H1 (cell line): Measurements from ENCODE around the gene MYH6. TPM values are rescaled to one million over a fixed set of nuclear protein-coding genes. Genes with fewer than 3 reads are reported as not detected.

Experiments used
- CTCF ChIA-PET: fragments of 300-600 bp; sonication (Branson Sonifier 250); formaldehyde crosslinking; loops from one replicate; lab custom pipeline; 2021; ENCODE audit not compliant: partially characterized antibody; lab: Charles Lee
- POLR2A ChIA-PET: fragments of 300-600 bp; sonication (Branson Sonifier 250); formaldehyde crosslinking; loops from one replicate; lab custom pipeline; 2021; ENCODE audit warnings: inconsistent platforms; ENCODE audit not compliant: partially characterized antibody; lab: Charles Lee
- DNase-seq, 2 experiments: peaks; one replicate each; pipeline versions ENCODE4 v3.0.0 to v3.0.0-alpha.2; 2010 to 2022; ENCODE audit warnings: low spot score in 2 of 2, low read depth in 1 of 2, mixed read lengths in 1 of 2
- FAIRE-seq: peaks from 2 replicates; lab custom pipeline; 2011; peaks lifted over from hg19 to GRCh38; lab: Jason Lieb, UNC
- H2AFZ ChIP-seq: 2 replicates; pipeline ENCODE4 v1.8.1; 2012; ENCODE audit warnings: low read length, inconsistent platforms
- H2AK5ac ChIP-seq: 2 replicates; pipeline ENCODE4 v1.6.1; 2013; ENCODE audit warnings: low read depth, low read length
- H2BK120ac ChIP-seq: replicated peaks from 2 replicates; pipeline ENCODE3; 2013; ENCODE audit warnings: low read depth, low read length, inconsistent platforms
- H2BK12ac ChIP-seq: 2 replicates; pipeline ENCODE4 v1.6.1; 2013; ENCODE audit warnings: low read depth, low read length
- H2BK15ac ChIP-seq: 2 replicates; pipeline ENCODE4 v1.6.1; 2013; ENCODE audit warnings: low read length
- H2BK20ac ChIP-seq: 2 replicates; pipeline ENCODE4 v1.6.1; 2013; ENCODE audit warnings: low read length
- H2BK5ac ChIP-seq: 2 replicates; pipeline ENCODE4 v1.6.1; 2013; ENCODE audit warnings: low read depth, low read length
- H3K14ac ChIP-seq: 2 replicates; pipeline ENCODE4 v1.6.1; 2013; ENCODE audit warnings: inconsistent platforms; ENCODE audit not compliant: insufficient read length
- H3K18ac ChIP-seq: 2 replicates; pipeline ENCODE4 v1.6.1; 2013; ENCODE audit warnings: low read length; ENCODE audit errors: extremely low read depth
- H3K23ac ChIP-seq: 2 replicates; pipeline ENCODE4 v1.6.1; 2013; ENCODE audit warnings: inconsistent platforms; ENCODE audit not compliant: insufficient read length
- H3K23me2 ChIP-seq: 2 replicates; pipeline ENCODE4 v1.6.1; 2013; ENCODE audit warnings: low read depth, low read length
- H3K27ac ChIP-seq: 2 replicates; pipeline ENCODE4 v1.6.1; 2011; ENCODE audit warnings: low read depth, low read length, inconsistent platforms
- H3K27me3 ChIP-seq, 4 experiments: replicated peaks in 1 of 4; 1 replicate in 1 of 4; 2 replicates in 3 of 4; pipeline versions ENCODE4 v1.6.1 to v1.8.1; 2011 to 2013; ENCODE audit warnings: low read length in 3 of 4, mild to moderate bottlenecking in 3 of 4, inconsistent platforms in 2 of 4, mixed read lengths in 2 of 4, moderate library complexity in 1 of 4; ENCODE audit not compliant: control insufficient read depth in 3 of 4, insufficient read depth in 3 of 4; ENCODE audit errors: extremely low read depth in 1 of 4
- H3K36me3 ChIP-seq, 4 experiments: 2 replicates each; pipeline versions ENCODE4 v1.6.1 to v1.8.1; 2011 to 2013; ENCODE audit warnings: mild to moderate bottlenecking in 4 of 4, low read length in 3 of 4, moderate library complexity in 2 of 4, control low read depth in 1 of 4, inconsistent platforms in 1 of 4; ENCODE audit not compliant: insufficient read depth in 4 of 4, control insufficient read depth in 2 of 4
- H3K4ac ChIP-seq: replicated peaks from 2 replicates; pipeline ENCODE3; 2013; ENCODE audit warnings: low read length, low read depth, mixed read lengths, inconsistent platforms; ENCODE audit not compliant: insufficient read length
- H3K4me1 ChIP-seq, 4 experiments: replicated peaks in 1 of 4; 1 replicate in 1 of 4; 2 replicates in 3 of 4; pipeline versions ENCODE4 v1.6.1 to v1.8.1; 2011 to 2013; ENCODE audit warnings: low read length in 3 of 4, inconsistent platforms in 2 of 4, mixed read lengths in 1 of 4; ENCODE audit not compliant: insufficient read depth in 4 of 4, control insufficient read depth in 3 of 4
- H3K4me2 ChIP-seq, 2 experiments: 2 replicates each; pipeline versions ENCODE4 v1.6.1 to v1.8.1; 2011 to 2013; ENCODE audit warnings: low read depth in 2 of 2, low read length in 2 of 2, control low read depth in 1 of 2, inconsistent platforms in 1 of 2, mild to moderate bottlenecking in 1 of 2; ENCODE audit not compliant: insufficient read depth in 1 of 2
- H3K4me3 ChIP-seq, 4 experiments: fragments of 200-600, 300-600 bp in 1 of 4; sonication (generic), shearing (Covaris generic), sonication (Bioruptor Twin) in 1 of 4; 2 replicates each; pipeline versions ENCODE4 v1.5.1 to v1.8.1; 2011 to 2016; ENCODE audit warnings: low read length in 4 of 4, low read depth in 3 of 4, control low read depth in 2 of 4, inconsistent platforms in 2 of 4, mild to moderate bottlenecking in 2 of 4, mixed read lengths in 1 of 4, moderate library complexity in 1 of 4; ENCODE audit not compliant: insufficient read depth in 2 of 4; ENCODE audit errors: extremely low read depth in 1 of 4
- H3K56ac ChIP-seq: replicated peaks from 2 replicates; pipeline ENCODE3; 2013; ENCODE audit warnings: low read depth, mild to moderate bottlenecking, mixed read lengths, low read length, inconsistent platforms; ENCODE audit not compliant: insufficient read length
- H3K79me1 ChIP-seq: 2 replicates; pipeline ENCODE4 v1.6.1; 2013; ENCODE audit warnings: low read depth, low read length, control low read depth
- H3K79me2 ChIP-seq, 2 experiments: 2 replicates each; pipeline versions ENCODE4 v1.6.1 to v1.8.1; 2012 to 2013; ENCODE audit warnings: low read length in 2 of 2, mild to moderate bottlenecking in 2 of 2, inconsistent platforms in 1 of 2; ENCODE audit not compliant: insufficient read depth in 2 of 2, control insufficient read depth in 1 of 2
- H3K9ac ChIP-seq, 4 experiments: replicated peaks in 1 of 4; 1 replicate in 1 of 4; 2 replicates in 3 of 4; pipeline versions ENCODE4 v1.6.1 to v1.8.1; 2011 to 2013; ENCODE audit warnings: low read depth in 3 of 4, low read length in 3 of 4, control low read depth in 2 of 4, mild to moderate bottlenecking in 2 of 4, moderate library complexity in 2 of 4, inconsistent platforms in 1 of 4; ENCODE audit errors: extremely low read depth in 1 of 4
- H3K9me3 ChIP-seq, 2 experiments: 2 replicates each; pipeline versions ENCODE4 v1.6.1 to v1.8.1; 2012 to 2013; ENCODE audit warnings: mild to moderate bottlenecking in 2 of 2, moderate library complexity in 2 of 2, control low read depth in 1 of 2, inconsistent platforms in 1 of 2, low read depth in 1 of 2, low read length in 1 of 2, mixed read lengths in 1 of 2; ENCODE audit not compliant: insufficient read depth in 2 of 2
- H4K20me1 ChIP-seq, 2 experiments: replicated peaks in 1 of 2; 2 replicates each; pipeline versions ENCODE3 to v1.8.1; 2011 to 2013; ENCODE audit warnings: inconsistent platforms in 2 of 2, low read length in 2 of 2, mild to moderate bottlenecking in 1 of 2; ENCODE audit not compliant: insufficient read depth in 2 of 2, control insufficient read depth in 1 of 2
- H4K5ac ChIP-seq: 2 replicates; pipeline ENCODE4 v1.6.1; 2013; ENCODE audit warnings: low read length, low read depth, mixed read lengths, inconsistent platforms; ENCODE audit not compliant: insufficient read length
- H4K8ac ChIP-seq: 2 replicates; pipeline ENCODE4 v1.8.0; 2013; ENCODE audit warnings: mild to moderate bottlenecking, moderate library complexity, low read length, inconsistent platforms; ENCODE audit not compliant: insufficient read depth; ENCODE audit errors: extremely low read depth
- H4K91ac ChIP-seq: replicated peaks from 2 replicates; pipeline ENCODE3; 2013; ENCODE audit warnings: low read length, mixed read lengths, inconsistent platforms; ENCODE audit not compliant: insufficient read length
- EP300 ChIP-seq, 2 experiments: IDR thresholded peaks; 1 replicate in 1 of 2; 2 replicates in 1 of 2; pipeline ENCODE4 v1.6.1; 2011 to 2012; ENCODE audit warnings: low read depth in 2 of 2, low read length in 2 of 2, mild to moderate bottlenecking in 2 of 2, borderline replicate concordance in 1 of 2, inconsistent platforms in 1 of 2, moderate library complexity in 1 of 2
- EZH2 ChIP-seq: fragments of 200-600 bp; sonication (generic); IDR thresholded peaks from 2 replicates; pipeline ENCODE4 v1.7.1; 2012; ENCODE audit warnings: low read depth, mild to moderate bottlenecking, moderate library complexity, low read length, inconsistent platforms; ENCODE audit not compliant: severe bottlenecking
- KDM5A ChIP-seq: fragments of 200-600 bp; IDR thresholded peaks from 2 replicates; pipeline ENCODE4 v1.7.1; 2012; ENCODE audit warnings: mild to moderate bottlenecking, low read length, inconsistent platforms, mixed read lengths
- SAP30 ChIP-seq: fragments of 300-600 bp; sonication (generic); IDR thresholded peaks from 2 replicates; pipeline ENCODE4 v1.7.1; 2012; ENCODE audit warnings: low read length, moderate library complexity, mild to moderate bottlenecking, inconsistent platforms; ENCODE audit not compliant: insufficient read depth, insufficient replicate concordance
- WGBS, 2 experiments: shearing (Covaris generic) in 1 of 2; methylation state at CpG; one replicate each; pipeline versions ENCODE4 v1.1.6 to v1.1.7; 2013 to 2015; ENCODE audit warnings: low lambda C conversion rate in 2 of 2, mixed read lengths in 2 of 2, inconsistent platforms in 1 of 2, low coverage in 1 of 2, missing lambda C conversion rate in 1 of 2; ENCODE audit not compliant: insufficient replicate concordance in 2 of 2, insufficient coverage in 1 of 2, insufficient read length in 1 of 2; ENCODE audit errors: extremely low coverage in 1 of 2, missing lambda C conversion rate in 1 of 2; 5-methylcytosine and 5-hydroxymethylcytosine counted together
- polyA plus RNA-seq, 7 experiments: library from polyadenylated mRNA; depleted of rRNA in 3 of 7; stranded (reverse) in 5 of 7; unstranded in 2 of 7; fragments of >200 nt in 5 of 7; fragments of 200-250 nt in 2 of 7; gene quantifications; 1 replicate in 5 of 7; 2 replicates in 1 of 7; 4 replicates in 1 of 7; pipeline versions ENCODE4 v1.2.1 to v1.2.3, GENCODE V29; 2011 to 2013; ENCODE audit warnings: missing spikeins in 2 of 7, mixed read lengths in 2 of 7
- total RNA-seq: library from RNA; stranded (reverse); fragmentation: NEBNext Ultra II Directional; extraction: Animal tissue kit (Norgen Biotek cat#: 25700); gene quantifications from 2 replicates; pipeline ENCODE4 v1.2.1, GENCODE V29; 2021
- TF ChIP-seq, protein P1 (sequence below), 3 experiments: IDR thresholded peaks; 1 replicate in 2 of 3; 2 replicates in 1 of 3; pipeline versions ENCODE4 v1.5.1 to v1.6.1; 2011; ENCODE audit warnings: low read length in 3 of 3, mild to moderate bottlenecking in 3 of 3, inconsistent platforms in 2 of 3, low read depth in 1 of 3, moderate library complexity in 1 of 3; ENCODE audit not compliant: insufficient read depth in 1 of 3; ENCODE audit errors: control extremely low read depth in 1 of 3

The MYH6 gene
- total and polyA plus RNA-seq, 2 of the 8 experiments (the other 6 are each of a cell fraction or from before 2014, with no cell fraction given), result 0.03 TPM; not detected in 1

DNA sequence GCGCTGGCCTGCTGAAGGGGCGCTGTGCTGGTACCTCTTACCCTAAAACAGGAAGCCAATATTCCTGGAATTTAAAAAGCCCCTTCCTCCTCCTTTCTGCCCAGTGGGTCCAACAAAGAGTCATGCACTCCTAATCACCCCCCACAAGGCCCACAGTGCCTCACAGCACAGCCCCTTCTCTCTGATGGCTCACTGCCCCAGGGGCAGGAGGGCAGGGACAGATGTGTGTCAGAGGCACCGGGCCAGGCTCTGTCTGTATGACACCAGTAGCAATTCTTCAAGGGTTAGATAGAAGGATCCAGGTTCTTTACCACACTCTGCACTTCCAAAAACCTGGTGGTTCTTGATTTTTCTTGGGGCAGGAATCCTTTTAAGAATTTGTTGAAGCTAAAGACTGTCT is 8.9 kb downstream of the MYH6 start:
- no peak overlapping the region for H2BK20ac ChIP-seq
- FAIRE-seq, result no peak
- no peak overlapping the region for H3K27ac ChIP-seq
- H3K4ac ChIP-seq, result no peak overlapping the region
- H2AFZ ChIP-seq, result no peak overlapping the region
- peaks cover 0 to 2% of the 10 kb centered on the region in 2 experiments for H4K20me1 ChIP-seq
- H4K5ac ChIP-seq, result no peak overlapping the region
- no peak overlapping the region for H3K14ac ChIP-seq
- 93% methylated on average over 3 of the region's 3 CpGs; no CpG with 5 or more reads in 1 of the 2 experiments for WGBS, 2 experiments
- H2BK12ac ChIP-seq, result no peak overlapping the region
- H3K18ac ChIP-seq, result no peak overlapping the region
- no peak overlapping the region for H3K4me3 ChIP-seq
- H4K8ac ChIP-seq, result no peak overlapping the region
- H3K23ac ChIP-seq, result no peak overlapping the region
- no peaks in the 10 kb centered on the region for H3K23me2 ChIP-seq
- DNase-seq, result no peak
- H3K4me1 ChIP-seq, result no peaks in the 10 kb centered on the region; a peak in 1 of 7 replicates
- H3K79me1 ChIP-seq, result no peaks in the 10 kb centered on the region
- H2BK15ac ChIP-seq, result no peak overlapping the region
- no peak overlapping the region for H3K56ac ChIP-seq
- no peak overlapping the region for H2BK5ac ChIP-seq
- no peaks in the 10 kb centered on the region for H3K9me3 ChIP-seq
- ChIA-PET POLR2A (no interaction called here), CTCF (interaction anchor here (1.8 kb wide), 1 partner anchor 12 kb away, joined by 4 read pairs; no protein-coding TSS in a partner anchor)
- no peak overlapping the region for H2BK120ac ChIP-seq
- H3K36me3 ChIP-seq, result no peaks in the 10 kb centered on the region
- no peak overlapping the region for H4K91ac ChIP-seq
- no peaks in the 10 kb centered on the region for H3K79me2 ChIP-seq
- no peak overlapping the region for H2AK5ac ChIP-seq
- no peak overlapping the region for H3K9ac ChIP-seq
- TF ChIP-seq EZH2 (no peak), KDM5A (no peak), SAP30 (no peak), EP300 (IDR thresholded peaks at IDR 0.05; ENCODE audit: borderline replicate concordance in 1 of 2, low read depth in 2 of 2, low read length in 2 of 2) (no peak)
- TF ChIP-seq, protein P1, sequence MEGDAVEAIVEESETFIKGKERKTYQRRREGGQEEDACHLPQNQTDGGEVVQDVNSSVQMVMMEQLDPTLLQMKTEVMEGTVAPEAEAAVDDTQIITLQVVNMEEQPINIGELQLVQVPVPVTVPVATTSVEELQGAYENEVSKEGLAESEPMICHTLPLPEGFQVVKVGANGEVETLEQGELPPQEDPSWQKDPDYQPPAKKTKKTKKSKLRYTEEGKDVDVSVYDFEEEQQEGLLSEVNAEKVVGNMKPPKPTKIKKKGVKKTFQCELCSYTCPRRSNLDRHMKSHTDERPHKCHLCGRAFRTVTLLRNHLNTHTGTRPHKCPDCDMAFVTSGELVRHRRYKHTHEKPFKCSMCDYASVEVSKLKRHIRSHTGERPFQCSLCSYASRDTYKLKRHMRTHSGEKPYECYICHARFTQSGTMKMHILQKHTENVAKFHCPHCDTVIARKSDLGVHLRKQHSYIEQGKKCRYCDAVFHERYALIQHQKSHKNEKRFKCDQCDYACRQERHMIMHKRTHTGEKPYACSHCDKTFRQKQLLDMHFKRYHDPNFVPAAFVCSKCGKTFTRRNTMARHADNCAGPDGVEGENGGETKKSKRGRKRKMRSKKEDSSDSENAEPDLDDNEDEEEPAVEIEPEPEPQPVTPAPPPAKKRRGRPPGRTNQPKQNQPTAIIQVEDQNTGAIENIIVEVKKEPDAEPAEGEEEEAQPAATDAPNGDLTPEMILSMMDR (IDR thresholded peaks at IDR 0.05; ENCODE audit: control extremely low read depth in 1 of 3, insufficient read depth in 1 of 3, low read depth in 1 of 3, low read length in 3 of 3), result no peak
- H3K27me3 ChIP-seq, result no peaks in the 10 kb centered on the region; a peak in 1 of 7 replicates
- no peak overlapping the region for H3K4me2 ChIP-seq
